GM21381 (cell line): Measurements from ENCODE around the gene TYRP1.
"Not testable (repeated sequence)": the region's sequence is repeated elsewhere in the genome, so short reads cannot be mapped to it uniquely, and the experiment has no call there.

Source experiments
- ATAC-seq: cut with Tn5 transposase; IDR thresholded peaks from one replicate; pipeline ENCODE4 v1.9.1; 2021; ENCODE audit warnings: mild to moderate bottlenecking, moderate library complexity; ENCODE audit not compliant: unreplicated experiment

Gene TYRP1

GRCh38 chr9:12693141-12693540, at the start of gene TYRP1:
TYRP1 (plus strand) TSS chr9:12693385; CDS start chr9:12693997, 612 bp downstream.
- no peak for ATAC-seq

- no peak for ATAC-seq
Measured at GRCh38 chr9:12643686-12644085, 49.5 kb upstream of the TYRP1 start.

GRCh38 chr9:12648925-12649324, 44.3 kb upstream of the TYRP1 start:
- ATAC-seq: no peak

GRCh38 chr9:12651125-12651524, 42.1 kb upstream of the TYRP1 start:
- no peak for ATAC-seq

GRCh38 chr9:12652973-12653372, 40.2 kb upstream of the TYRP1 start:
- ATAC-seq: no peak

- ATAC-seq: no peak
Measured at GRCh38 chr9:12656803-12657202, 36.4 kb upstream of the TYRP1 start.

- no peak for ATAC-seq
Measured at GRCh38 chr9:12657233-12657632, 36.0 kb upstream of the TYRP1 start.

- no peak for ATAC-seq
Measured at GRCh38 chr9:12657998-12658397, 35.2 kb upstream of the TYRP1 start.

GRCh38 chr9:12658531-12659209, 34.5 kb upstream of the TYRP1 start:
- no peak for ATAC-seq

- no peak for ATAC-seq
Measured at GRCh38 chr9:12659220-12659619, 34.0 kb upstream of the TYRP1 start.

GRCh38 chr9:12666813-12667212, 26.4 kb upstream of the TYRP1 start:
- ATAC-seq: no peak

- no peak for ATAC-seq
Measured at GRCh38 chr9:12667892-12668291, 25.3 kb upstream of the TYRP1 start.

- ATAC-seq: no peak
Measured at GRCh38 chr9:12670006-12670405, 23.2 kb upstream of the TYRP1 start.

GRCh38 chr9:12674961-12675360, 18.2 kb upstream of the TYRP1 start:
- no peak for ATAC-seq

GRCh38 chr9:12677462-12678126, 15.6 kb upstream of the TYRP1 start:
- ATAC-seq: not testable (repeated sequence)

- ATAC-seq: no peak
Measured at GRCh38 chr9:12680341-12680740, 12.8 kb upstream of the TYRP1 start.

GRCh38 chr9:12680757-12681156, 12.4 kb upstream of the TYRP1 start:
- ATAC-seq: no peak

GRCh38 chr9:12681620-12682019, 11.6 kb upstream of the TYRP1 start:
- no peak for ATAC-seq

- no peak for ATAC-seq
Measured at GRCh38 chr9:12684974-12685373, 8.2 kb upstream of the TYRP1 start.

- no peak for ATAC-seq
Measured at GRCh38 chr9:12689233-12689632, 4.0 kb upstream of the TYRP1 start.

GRCh38 chr9:12694013-12694412, 828 bp downstream of the TYRP1 start:
- no peak for ATAC-seq

GRCh38 chr9:12695474-12695873, 2.3 kb downstream of the TYRP1 start:
- ATAC-seq: no peak
